GM12878 (cell line): ENCODE measurements around the gene RPS6KA5.

ENCODE experiments used
- BHLHE40 ChIP-seq, 2 experiments: fragments of 450-650 bp in 1 of 2; IDR thresholded peaks; 2 replicates each; pipeline ENCODE4 v1.6.1; 2011 to 2017; ENCODE audit warnings: low read depth in 2 of 2, borderline replicate concordance in 1 of 2, improper control_type of control experiment in 1 of 2, low read length in 1 of 2, mild to moderate bottlenecking in 1 of 2
- CEBPB ChIP-seq, 2 experiments: fragments of 150-350 bp in 1 of 2; IDR thresholded peaks; 2 replicates each; pipeline ENCODE4 v1.6.1; 2012 to 2014; ENCODE audit warnings: low read depth in 2 of 2, low read length in 2 of 2, borderline replicate concordance in 1 of 2, inconsistent platforms in 1 of 2
- CREM ChIP-seq: IDR thresholded peaks from 2 replicates; pipeline ENCODE4 v1.6.1; 2014; ENCODE audit warnings: antibody characterized with exemption, low read depth
- CTCF ChIP-seq, 3 experiments: IDR thresholded peaks in 2 of 3; conservative IDR thresholded peaks in 1 of 3; 2 replicates each; pipeline ENCODE4 v1.5.1; 2011; ENCODE audit warnings: low read depth in 3 of 3, low read length in 3 of 3, mild to moderate bottlenecking in 3 of 3, control low read depth in 2 of 3, moderate library complexity in 2 of 3, inconsistent platforms in 1 of 3, mixed read lengths in 1 of 3; ENCODE audit not compliant: control insufficient read depth in 2 of 3, insufficient read depth in 1 of 3; ENCODE audit errors: extremely low read depth in 1 of 3
- EP300 ChIP-seq, 2 experiments: fragments of 150-350 bp in 1 of 2; IDR thresholded peaks; 2 replicates each; pipeline ENCODE4 v1.6.1; 2011 to 2012; ENCODE audit warnings: low read depth in 2 of 2, low read length in 2 of 2, borderline replicate concordance in 1 of 2, improper control_type of control experiment in 1 of 2, inconsistent platforms in 1 of 2; ENCODE audit not compliant: control insufficient read depth in 1 of 2
- FOS ChIP-seq: IDR thresholded peaks from 3 replicates; pipeline ENCODE4 v1.6.1; 2011; ENCODE audit warnings: borderline replicate concordance; ENCODE audit not compliant: insufficient read length; ENCODE audit errors: extremely low read depth
- PBX3 ChIP-seq: IDR thresholded peaks from 2 replicates; pipeline ENCODE4 v1.6.1; 2011; ENCODE audit warnings: mild to moderate bottlenecking, low read depth, low read length, moderate library complexity; ENCODE audit not compliant: insufficient replicate concordance
- POLR2A ChIP-seq: IDR thresholded peaks from 2 replicates; pipeline ENCODE4 v1.6.1; 2011; ENCODE audit warnings: low read depth, mild to moderate bottlenecking, low read length
- POU2F2 ChIP-seq: IDR thresholded peaks from 3 replicates; pipeline ENCODE4 v1.6.1; 2011; ENCODE audit warnings: low read depth, mild to moderate bottlenecking, low read length, borderline replicate concordance
- RAD21 ChIP-seq: IDR thresholded peaks from 2 replicates; pipeline ENCODE4 v1.6.1; 2011; ENCODE audit warnings: mild to moderate bottlenecking, low read depth, low read length, moderate library complexity; ENCODE audit not compliant: insufficient read depth
- RB1 ChIP-seq: fragments of 450-650 bp; formaldehyde crosslinking; IDR thresholded peaks from 2 replicates; pipeline ENCODE4 v1.6.1; 2017; ENCODE audit warnings: mild to moderate bottlenecking, borderline replicate concordance
- RCOR1 ChIP-seq: conservative IDR thresholded peaks from 2 replicates; pipeline ENCODE4 v1.6.1; 2012; ENCODE audit warnings: low read depth, low read length, improper control_type of control experiment
- WRNIP1 ChIP-seq: IDR thresholded peaks from 2 replicates; pipeline ENCODE4 v1.6.1; 2011; ENCODE audit warnings: low read depth, low read length, improper control_type of control experiment, borderline replicate concordance
- ZBTB11 ChIP-seq: fragments of 450-650 bp; formaldehyde crosslinking; IDR thresholded peaks from 2 replicates; pipeline ENCODE4 v1.5.0; 2022; ENCODE audit warnings: mild to moderate bottlenecking, missing genetic modification characterization

GRCh38 chr14:90811641-90812040 is 248.8 kb downstream of the RPS6KA5 start:
- TF ChIP-seq POLR2A = no peak
- no peak for TF ChIP-seq CEBPB (IDR thresholded peaks at IDR 0.05; ENCODE audit: borderline replicate concordance in 1 of 2, low read depth in 2 of 2, low read length in 2 of 2)
- no peak for TF ChIP-seq WRNIP1
- TF ChIP-seq EP300 (IDR thresholded peaks at IDR 0.05; ENCODE audit: borderline replicate concordance in 1 of 2, control insufficient read depth in 1 of 2, low read depth in 2 of 2, low read length in 2 of 2) = no peak
- TF ChIP-seq CTCF (IDR thresholded peaks at IDR 0.05 in 2 of 3, conservative IDR thresholded peaks at IDR 0.05 in 1 of 3; ENCODE audit: control insufficient read depth in 2 of 3, extremely low read depth in 1 of 3, insufficient read depth in 1 of 3, low read depth in 3 of 3, low read length in 3 of 3) = no peak
- no peak for TF ChIP-seq BHLHE40 (IDR thresholded peaks at IDR 0.05; ENCODE audit: borderline replicate concordance in 1 of 2, low read depth in 2 of 2, low read length in 1 of 2)
- no peak for TF ChIP-seq ZBTB11 (CRISPR knock-in tag)
- no peak for TF ChIP-seq RCOR1
- no peak for TF ChIP-seq FOS
- TF ChIP-seq RAD21 = no peak
- no peak for TF ChIP-seq RB1
- no peak for TF ChIP-seq PBX3
- no peak for TF ChIP-seq CREM
- TF ChIP-seq POU2F2 = no peak
